K562 (cell line): Measurements from ENCODE around the gene C16orf78. TPM values are rescaled to one million over a fixed set of nuclear protein-coding genes. Genes with fewer than 3 reads are reported as not detected.

Experiments used
- ATAC-seq: fragments of 200-7000 bp; cut with Tn5 transposase; 3 replicates; pipeline ENCODE4 v1.9.1; 2020; ENCODE audit warnings: moderate library complexity
- BruUV-seq: library from RNA; stranded (reverse); fragments of 400-500 nt; replicated peaks from 2 replicates; lab custom pipeline; 2021; lab: Mats Ljungman, UMichigan
- CTCF ChIA-PET: fragments of 300-600 bp; formaldehyde crosslinking; extraction: SDS; loops from one replicate; lab custom pipeline; 2021; ENCODE audit warnings: low intra/inter-chr PET ratio; lab: Yijun Ruan, JAX
- POLR2A ChIA-PET: fragments of 300-600, 350-650 bp; sonication (Branson Sonifier 250); formaldehyde crosslinking; extraction: SDS; loops from one replicate; lab custom pipeline; 2021; ENCODE audit warnings: antibody characterized with exemption, inconsistent platforms; lab: Yijun Ruan, JAX
- DNase-seq, 4 experiments: peaks; one replicate each; pipeline versions ENCODE4 v3.0.0 to v3.0.0-alpha.2; 2011 to 2018; ENCODE audit warnings: low spot score in 3 of 4, mixed read lengths in 3 of 4; ENCODE audit errors: extremely low read depth in 1 of 4
- FAIRE-seq: peaks from 2 replicates; lab custom pipeline; 2011; peaks lifted over from hg19 to GRCh38; lab: Jason Lieb, UNC
- H2AFZ ChIP-seq: 2 replicates; pipeline ENCODE4 v1.6.0; 2011; ENCODE audit warnings: low read depth, low read length, control low read depth, inconsistent platforms
- H3K27ac ChIP-seq: fragments of 200-600 bp; 3 replicates; pipeline ENCODE4 v1.8.0; 2011; ENCODE audit warnings: low read depth, mild to moderate bottlenecking, control low read depth, inconsistent platforms, low read length, moderate library complexity, mixed read lengths; ENCODE audit errors: extremely low read depth
- H3K27me3 ChIP-seq, 2 experiments: fragments of 300-600 bp in 1 of 2; 2 replicates in 1 of 2; 3 replicates in 1 of 2; pipeline versions ENCODE4 v1.6.0 to v1.8.0; 2011; ENCODE audit warnings: inconsistent platforms in 2 of 2, low read length in 2 of 2, mild to moderate bottlenecking in 1 of 2, mixed read lengths in 1 of 2, moderate library complexity in 1 of 2; ENCODE audit not compliant: control insufficient read depth in 2 of 2, insufficient read depth in 2 of 2
- H3K36me3 ChIP-seq: fragments of 300-600 bp; 3 replicates; pipeline ENCODE4 v1.8.0; 2011; ENCODE audit warnings: mild to moderate bottlenecking, low read length, inconsistent platforms; ENCODE audit not compliant: control insufficient read depth, insufficient read depth
- H3K4me1 ChIP-seq, 2 experiments: fragments of 200-600 bp in 1 of 2; replicated peaks in 1 of 2; 2 replicates in 1 of 2; 3 replicates in 1 of 2; pipeline versions ENCODE4 v1.5.1 to v1.8.0; 2011; ENCODE audit warnings: inconsistent platforms in 2 of 2, low read length in 2 of 2, mild to moderate bottlenecking in 1 of 2, mixed read lengths in 1 of 2, moderate library complexity in 1 of 2; ENCODE audit not compliant: control insufficient read depth in 2 of 2, insufficient read depth in 2 of 2
- H3K4me2 ChIP-seq: 2 replicates; pipeline ENCODE4 v1.6.1; 2011; ENCODE audit warnings: low read length, control low read depth, inconsistent platforms, mixed read lengths; ENCODE audit not compliant: insufficient read depth
- H3K4me3 ChIP-seq: fragments of 200-600 bp; sonication (generic), shearing (Covaris generic); 2 replicates; pipeline ENCODE4 v1.5.1; 2016; ENCODE audit warnings: control low read depth, inconsistent platforms
- H3K79me2 ChIP-seq: fragments of 200-600 bp; 3 replicates; pipeline ENCODE4 v1.8.0; 2011; ENCODE audit warnings: low read length, inconsistent platforms; ENCODE audit not compliant: control insufficient read depth, insufficient read depth
- H3K9ac ChIP-seq, 2 experiments: 2 replicates each; pipeline versions ENCODE4 v1.6.0 to v1.6.1; 2011; ENCODE audit warnings: low read depth in 2 of 2, low read length in 2 of 2, control low read depth in 1 of 2, inconsistent platforms in 1 of 2, mild to moderate bottlenecking in 1 of 2, mixed read lengths in 1 of 2; ENCODE audit not compliant: insufficient read depth in 1 of 2
- H3K9me1 ChIP-seq: one replicate; pipeline ENCODE4 v1.6.0; 2011; ENCODE audit warnings: inconsistent platforms, mild to moderate bottlenecking, low read length, moderate library complexity; ENCODE audit not compliant: control insufficient read depth, insufficient read depth
- H3K9me3 ChIP-seq: replicated peaks from 2 replicates; pipeline ENCODE4 v1.5.1; 2011; ENCODE audit warnings: low read depth, low read length, inconsistent platforms; ENCODE audit not compliant: control insufficient read depth, insufficient read depth
- H4K20me1 ChIP-seq: replicated peaks from 2 replicates; pipeline ENCODE4 v1.6.1; 2011; ENCODE audit warnings: low read length, inconsistent platforms, mixed read lengths; ENCODE audit not compliant: control insufficient read depth, insufficient read depth
- ADNP ChIP-seq: fragments of 200-800 bp; sonication (Bioruptor generic); IDR thresholded peaks from 2 replicates; pipeline ENCODE4 v1.6.1; 2016; ENCODE audit warnings: missing genetic modification characterization, missing compliant biosample characterization
- ARID1B ChIP-seq: fragments of 450-650 bp; IDR thresholded peaks from 2 replicates; pipeline ENCODE4 v1.6.1; 2016; ENCODE audit warnings: antibody characterized with exemption, mild to moderate bottlenecking, inconsistent platforms
- CEBPG ChIP-seq, 3 experiments: fragments of 200-800 bp in 1 of 3; sonication (Bioruptor generic) in 1 of 3; sonication (generic) in 1 of 3; formaldehyde crosslinking in 1 of 3; IDR thresholded peaks in 2 of 3; conservative IDR thresholded peaks in 1 of 3; 2 replicates each; pipeline versions ENCODE4 v1.6.1 to v1.8.0; 2016 to 2022; ENCODE audit warnings: missing compliant biosample characterization in 2 of 3, missing genetic modification characterization in 2 of 3, mild to moderate bottlenecking in 1 of 3, missing genetic modification reagents in 1 of 3
- GABPB1 ChIP-seq: sonication (generic); formaldehyde crosslinking; IDR thresholded peaks from 2 replicates; pipeline ENCODE4 v1.8.0; 2022; ENCODE audit warnings: mild to moderate bottlenecking, missing genetic modification reagents
- HDAC6 ChIP-seq: IDR thresholded peaks from 2 replicates; pipeline ENCODE4 v1.6.1; 2012; ENCODE audit warnings: low read depth, mild to moderate bottlenecking, control low read depth, inconsistent platforms, low read length, moderate library complexity
- MTF1 ChIP-seq: fragments of 250-450 bp; sonication (Bioruptor Pico); IDR thresholded peaks from 2 replicates; pipeline ENCODE4 v1.9.0; 2021; ENCODE audit warnings: moderate library complexity, mild to moderate bottlenecking, inconsistent platforms, borderline replicate concordance
- POLR2A ChIP-seq: fragments of 450-650 bp; conservative IDR thresholded peaks from 2 replicates; pipeline ENCODE4 v1.6.1; 2016
- RBBP5 ChIP-seq: fragments of 200-600 bp; sonication (generic); IDR thresholded peaks from 2 replicates; pipeline ENCODE4 v1.6.1; 2012; ENCODE audit warnings: borderline replicate concordance, mild to moderate bottlenecking, low read length, control low read depth, inconsistent platforms; ENCODE audit not compliant: insufficient read depth, poor library complexity, severe bottlenecking
- STAG1 ChIP-seq: sonication (generic); formaldehyde crosslinking; IDR thresholded peaks from 2 replicates; pipeline ENCODE4 v1.5.0; 2020; ENCODE audit warnings: missing genetic modification reagents, borderline replicate concordance
- TCF7L2 ChIP-seq: fragments of 150-350 bp; IDR thresholded peaks from 2 replicates; pipeline ENCODE4 v1.6.1; 2016; ENCODE audit warnings: low read depth, mild to moderate bottlenecking, low read length, moderate library complexity
- ZC3H8 ChIP-seq: fragments of 450-650 bp; IDR thresholded peaks from 2 replicates; pipeline ENCODE4 v1.6.1; 2017
- ZFP91 ChIP-seq: sonication (generic); formaldehyde crosslinking; IDR thresholded peaks from 2 replicates; pipeline ENCODE4 v1.8.0; 2022; ENCODE audit warnings: mild to moderate bottlenecking, missing genetic modification reagents
- ZNF766 ChIP-seq: fragments of 200-800 bp; sonication (Bioruptor generic); conservative IDR thresholded peaks from 2 replicates; pipeline ENCODE4 v1.6.1; 2016; ENCODE audit warnings: missing genetic modification characterization, missing compliant biosample characterization
- WGBS: fragments of 100-300 bp; shearing (Covaris generic); methylation state at CpG from one replicate; pipeline ENCODE4 v1.1.6; 2016; ENCODE audit warnings: low coverage, mixed read lengths; ENCODE audit not compliant: insufficient coverage; ENCODE audit errors: missing lambda C conversion rate; 5-methylcytosine and 5-hydroxymethylcytosine counted together
- in situ Hi-C: fragments of 300-500 bp; cut with MboI; formaldehyde crosslinking; loops from 4 replicates; pipeline ENCODE4 v1.15.0; 2018; ENCODE audit warnings: inconsistent platforms, mixed read lengths
- intact Hi-C: fragments of 100-400 bp; cut with micrococcal nuclease; formaldehyde crosslinking; loops from 2 replicates; pipeline ENCODE4 v1.14.2; 2022
- polyA plus RNA-seq, 8 experiments: library from polyadenylated mRNA; depleted of rRNA in 4 of 8; stranded (reverse) in 5 of 8; unstranded in 3 of 8; fragments of >200 nt; fragmentation: Nextera tagmentation in 2 of 8; fragmentation: Illumina TruSeq in 1 of 8; extraction: Ambion mirVana in 2 of 8; extraction: Trizol in 1 of 8; gene quantifications; 2 replicates each; pipeline versions ENCODE4 v1.2.1 to v1.2.3, GENCODE V29; 2011 to 2014; ENCODE audit warnings: inconsistent platforms in 1 of 8, missing spikeins in 1 of 8
- total RNA-seq, 7 experiments: library from RNA; depleted of rRNA in 6 of 7; stranded (reverse); fragments of >200 nt in 6 of 7; fragmentation: Illumina TruSeq in 2 of 7; extraction: Trizol in 2 of 7; gene quantifications; 2 replicates each; pipeline versions ENCODE4 v1.2.1 to v1.2.3, GENCODE V29; 2011 to 2021; ENCODE audit warnings: low replicate concordance in 1 of 7

C16orf78 gene
- total and polyA plus RNA-seq, 9 of the 15 experiments (the other 6 are each of a cell fraction or from before 2014, with no cell fraction given): not detected

DNA sequence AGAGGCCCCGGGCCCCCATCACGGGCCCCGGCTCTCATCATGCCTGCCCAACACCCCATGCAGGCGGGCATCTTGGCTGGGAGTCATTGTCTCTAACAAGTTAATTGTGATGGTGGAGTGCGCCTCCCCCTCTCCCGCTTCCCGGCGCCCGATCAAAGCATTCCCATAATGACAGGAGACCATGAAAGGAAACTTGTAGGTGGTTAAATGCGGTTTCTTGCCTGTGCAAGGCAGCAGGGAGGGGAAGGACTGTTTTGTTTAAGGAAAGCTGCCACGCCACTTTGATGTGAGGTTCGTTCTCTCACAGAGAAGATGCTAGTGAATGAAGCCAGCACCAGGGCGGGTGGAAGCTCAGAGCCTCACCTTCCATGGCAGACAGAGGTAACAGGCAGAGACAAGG lies 45.4 kb downstream of the C16orf78 start (continued):
- TF ChIP-seq GABPB1 (CRISPR knock-in tag) (no peak), ADNP (tag) (no peak), CEBPG (CRISPR knock-in tag; IDR thresholded peaks at IDR 0.05) (no peak), CEBPG (tag; conservative IDR thresholded peaks at IDR 0.05 in 1 of 2, IDR thresholded peaks at IDR 0.05 in 1 of 2) (no peak), ZNF766 (CRISPR knock-in tag) (no peak), STAG1 (CRISPR knock-in tag) (no peak), POLR2A (no peak), ARID1B (no peak), RBBP5 (no peak), ZC3H8 (no peak)

- H3K4me3 ChIP-seq: no peak overlapping the region
- intact Hi-C loops (no loop called here), in situ Hi-C loops (no loop called here)
- H4K20me1 ChIP-seq: no peaks in the 10 kb centered on the region
- WGBS: 3% methylated on average over 3 of the region's 3 CpGs
- BruUV-seq: no TSS peak
- no peak overlapping the region for H3K9ac ChIP-seq
- H3K4me2 ChIP-seq: no peak overlapping the region
- no peaks in the 10 kb centered on the region for H3K79me2 ChIP-seq
- no peak overlapping the region for H2AFZ ChIP-seq
- DNase-seq: no peak
- H3K36me3 ChIP-seq: no peaks in the 10 kb centered on the region
- H3K4me1 ChIP-seq: no peaks in the 10 kb centered on the region
- FAIRE-seq: no peak
- CTCF ChIA-PET: no interaction called here
- no peak for ATAC-seq
- no peaks in the 10 kb centered on the region for H3K9me3 ChIP-seq
- no peaks in the 10 kb centered on the region for H3K9me1 ChIP-seq
- H3K27ac ChIP-seq: no peak overlapping the region
- H3K27me3 ChIP-seq: peaks cover 0 to 31% of the 10 kb centered on the region in 2 experiments; a peak in 2 of 5 replicates
- POLR2A ChIA-PET: no interaction called here
- TF ChIP-seq MTF1 (CRISPR knock-in tag) (no peak), ZFP91 (CRISPR knock-in tag) (no peak), HDAC6 (no peak), TCF7L2 (no peak)
Observed at GRCh38 chr16:49419862-49420261, 46.3 kb downstream of the C16orf78 start.
